ENCODE data around the gene CACNG8. TPM values are rescaled to one million over a fixed set of nuclear protein-coding genes. Genes with fewer than 3 reads are reported as not detected.

Gene CACNG8
- total and polyA plus RNA-seq, 4 donors = 0.01 to 0.15 (median 0.06) TPM; not detected in 1

DNA sequence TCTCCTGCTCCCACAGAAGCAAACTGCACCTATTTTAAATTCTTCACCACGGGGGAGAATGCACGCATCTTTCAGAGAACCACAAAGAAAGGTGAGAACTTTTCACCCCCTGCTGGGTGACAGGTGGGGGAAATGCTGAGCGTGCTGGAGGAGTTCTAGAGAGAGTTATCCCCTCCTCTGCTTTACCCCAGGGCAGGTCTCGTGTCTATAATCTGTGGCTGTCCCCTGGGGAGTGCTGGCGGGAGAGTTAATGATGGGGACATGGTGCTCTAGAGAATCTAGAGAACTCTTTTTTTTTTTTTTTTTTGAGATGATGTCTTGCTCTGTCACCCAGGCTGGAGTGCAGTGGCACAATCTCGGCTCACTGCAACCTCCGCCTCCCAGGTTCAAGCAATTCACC, 35.5 kb downstream of the CACNG8 start:
- Histone ChIP-seq H3K27ac (ENCODE audit: low read depth in 1 of 2, low read length in 1 of 2) (no peak overlapping the region), H3K4me3 (no peak overlapping the region), H3K9me3 (ENCODE audit: control insufficient read depth in 4 of 4, insufficient read depth in 3 of 4, low read length in 3 of 4) (peaks cover 0 to 6% (median 0%) of the 10 kb centered on the region in 4 donors), H3K9ac (ENCODE audit: insufficient read depth in 1 of 2, low read length in 2 of 2) (no peak overlapping the region), H3K4me1 (ENCODE audit: control insufficient read depth in 5 of 5, insufficient read depth in 5 of 5, low read length in 5 of 5) (no peaks in the 10 kb centered on the region), H3K36me3 (ENCODE audit: control insufficient read depth in 4 of 4, insufficient read depth in 4 of 4, low read length in 4 of 4) (no peaks in the 10 kb centered on the region), H3K27me3 (ENCODE audit: control insufficient read depth in 3 of 3, insufficient read depth in 3 of 3, low read length in 2 of 3) (peaks cover 3 to 55% (median 9%) of the 10 kb centered on the region in 3 donors)
- 50 to 64% methylated on average over 6 to 7 of the region's 7 CpGs for WGBS, 2 donors
- no peak for ATAC-seq (ENCODE audit: insufficient read depth, low FRiP score)
- DNase-seq = no peak
- no peak for TF ChIP-seq CTCF (IDR thresholded peaks at IDR 0.05; ENCODE audit: control extremely low read depth, extremely low read depth)

DNA sequence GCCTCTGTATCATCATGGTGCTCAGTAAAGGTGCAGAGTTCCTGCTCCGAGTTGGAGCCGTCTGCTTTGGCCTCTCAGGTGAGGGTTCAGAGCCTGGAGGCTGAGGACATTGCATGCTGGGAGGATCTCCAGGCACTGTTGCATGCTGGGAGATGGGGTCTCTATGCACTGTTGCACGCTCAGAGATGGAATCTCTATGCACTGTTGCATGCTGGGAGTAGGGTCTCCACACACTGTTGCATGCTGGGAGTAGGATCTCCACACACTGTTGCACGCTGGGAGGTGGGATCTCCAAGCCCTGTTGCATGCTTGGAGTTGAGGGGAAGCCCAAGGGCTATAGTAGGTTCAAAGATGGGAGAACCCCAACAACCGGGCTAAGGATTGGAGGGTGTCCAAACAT, 37.0 kb downstream of the CACNG8 start:
- 78 to 80% methylated on average over 5 of the region's 5 CpGs for WGBS, 2 donors
- H3K27ac ChIP-seq (ENCODE audit: low read depth in 1 of 2, low read length in 1 of 2) = no peak overlapping the region
- no peak for TF ChIP-seq CTCF (IDR thresholded peaks at IDR 0.05; ENCODE audit: control extremely low read depth, extremely low read depth)
- no peaks in the 10 kb centered on the region for H3K36me3 ChIP-seq (ENCODE audit: control insufficient read depth in 4 of 4, insufficient read depth in 4 of 4, low read length in 4 of 4)
- H3K9me3 ChIP-seq (ENCODE audit: control insufficient read depth in 4 of 4, insufficient read depth in 3 of 4, low read length in 3 of 4) = peaks cover 0 to 5% (median 0%) of the 10 kb centered on the region in 4 donors
- no peak overlapping the region for H3K4me3 ChIP-seq
- ATAC-seq (ENCODE audit: insufficient read depth, low FRiP score) = no peak
- H3K9ac ChIP-seq (ENCODE audit: insufficient read depth in 1 of 2, low read length in 2 of 2) = no peak overlapping the region
- no peak for DNase-seq
- no peaks in the 10 kb centered on the region for H3K4me1 ChIP-seq (ENCODE audit: control insufficient read depth in 5 of 5, insufficient read depth in 5 of 5, low read length in 5 of 5)
- peaks cover 4 to 40% (median 7%) of the 10 kb centered on the region in 3 donors for H3K27me3 ChIP-seq (ENCODE audit: control insufficient read depth in 3 of 3, insufficient read depth in 3 of 3, low read length in 2 of 3)

DNA sequence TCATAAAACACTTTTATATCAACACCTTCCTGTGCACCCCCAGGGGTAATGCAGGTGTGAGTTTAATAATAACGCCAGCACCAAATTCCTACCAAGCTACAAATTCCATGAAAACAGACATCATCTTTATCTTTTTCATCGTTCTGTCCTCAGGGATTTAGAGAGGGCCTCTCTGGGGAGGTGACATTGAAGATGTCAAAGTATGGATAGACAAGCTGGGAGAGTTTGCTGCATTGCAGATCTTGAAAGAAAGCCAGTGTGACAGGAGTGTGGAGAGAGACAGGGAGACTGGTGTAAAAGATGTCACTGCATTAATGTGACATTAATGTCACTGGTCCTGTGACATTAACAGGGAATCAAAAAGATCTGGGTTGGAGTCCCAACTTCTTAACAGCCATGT, 38.8 kb downstream of the CACNG8 start:
- Histone ChIP-seq H3K9ac (ENCODE audit: insufficient read depth in 1 of 2, low read length in 2 of 2) (no peak overlapping the region), H3K9me3 (ENCODE audit: control insufficient read depth in 4 of 4, insufficient read depth in 3 of 4, low read length in 3 of 4) (peaks cover 0 to 5% (median 0%) of the 10 kb centered on the region in 4 donors), H3K27ac (ENCODE audit: low read depth in 1 of 2, low read length in 1 of 2) (no peak overlapping the region), H3K36me3 (ENCODE audit: control insufficient read depth in 4 of 4, insufficient read depth in 4 of 4, low read length in 4 of 4) (no peaks in the 10 kb centered on the region), H3K4me3 (no peak overlapping the region), H3K4me1 (ENCODE audit: control insufficient read depth in 5 of 5, insufficient read depth in 5 of 5, low read length in 5 of 5) (no peaks in the 10 kb centered on the region), H3K27me3 (ENCODE audit: control insufficient read depth in 3 of 3, insufficient read depth in 3 of 3, low read length in 2 of 3) (peaks cover 0 to 28% (median 7%) of the 10 kb centered on the region in 3 donors)
- TF ChIP-seq CTCF (IDR thresholded peaks at IDR 0.05; ENCODE audit: control extremely low read depth, extremely low read depth) = no peak
- no peak for DNase-seq
- WGBS, 2 donors = 73 to 92% methylated on average over 2 of the region's 2 CpGs
- no peak for ATAC-seq (ENCODE audit: insufficient read depth, low FRiP score)

Measured in lung (tissue), 12 donors.